GM19023 (cell line): ENCODE data around the gene TMEM218.

Experiments used
- ATAC-seq: cut with Tn5 transposase; IDR thresholded peaks from one replicate; pipeline ENCODE4 v1.9.1; 2021; ENCODE audit warnings: mild to moderate bottlenecking, moderate library complexity; ENCODE audit not compliant: unreplicated experiment

TMEM218 gene

DNA sequence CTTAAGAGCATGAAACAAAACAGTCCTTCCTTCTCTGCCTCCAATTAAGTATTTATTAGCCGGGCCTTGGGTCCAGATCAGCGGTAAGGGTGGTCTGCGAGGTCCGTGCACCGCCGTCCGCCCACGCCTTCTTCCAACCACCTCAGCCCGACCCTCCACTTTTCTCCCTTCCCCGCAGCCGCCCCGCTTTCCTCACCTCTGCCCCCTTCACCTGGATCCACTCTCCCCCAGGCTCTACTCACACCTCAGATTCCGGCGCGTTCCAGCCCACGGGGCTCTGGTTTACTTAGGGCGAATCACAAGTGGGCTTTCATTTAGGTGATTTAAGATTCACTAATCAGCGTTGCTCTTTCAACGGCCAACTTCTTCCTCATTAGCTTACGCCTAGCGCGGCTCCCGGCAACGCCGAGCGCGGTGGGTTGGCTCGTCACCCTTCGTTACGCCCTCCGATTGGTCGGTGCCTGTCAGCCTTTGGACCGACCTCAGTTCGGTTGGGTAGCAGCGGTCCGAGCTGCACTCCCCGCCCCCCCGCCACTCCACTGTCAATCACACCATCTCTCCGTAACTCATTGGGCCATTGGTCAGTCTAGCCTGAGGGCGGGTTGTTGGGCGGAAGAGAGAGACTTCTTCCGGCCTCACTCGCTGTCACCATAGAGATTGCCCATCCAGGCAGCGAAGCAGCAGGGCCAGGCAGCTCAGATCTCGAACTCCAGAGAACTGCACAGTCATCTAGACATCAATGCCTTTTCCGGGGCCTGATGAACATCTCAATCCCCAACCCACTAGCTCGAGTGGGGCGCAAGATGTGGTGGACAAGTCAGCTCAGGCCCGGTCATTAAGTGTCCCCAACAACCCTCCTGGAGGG is at the start of gene TMEM218:
Gene TMEM218 (minus strand): TSS at position 284 of the 865 bp plus-strand sequence. CDS start 9,385 bp downstream, outside the sequence.
- peak; percentile 98 for ATAC-seq

GRCh38 chr11:125157953-125158680 is 46.7 kb upstream of the TMEM218 start:
- no peak for ATAC-seq

GRCh38 chr11:125157118-125157733 is 45.8 kb upstream of the TMEM218 start:
- ATAC-seq: no peak

DNA sequence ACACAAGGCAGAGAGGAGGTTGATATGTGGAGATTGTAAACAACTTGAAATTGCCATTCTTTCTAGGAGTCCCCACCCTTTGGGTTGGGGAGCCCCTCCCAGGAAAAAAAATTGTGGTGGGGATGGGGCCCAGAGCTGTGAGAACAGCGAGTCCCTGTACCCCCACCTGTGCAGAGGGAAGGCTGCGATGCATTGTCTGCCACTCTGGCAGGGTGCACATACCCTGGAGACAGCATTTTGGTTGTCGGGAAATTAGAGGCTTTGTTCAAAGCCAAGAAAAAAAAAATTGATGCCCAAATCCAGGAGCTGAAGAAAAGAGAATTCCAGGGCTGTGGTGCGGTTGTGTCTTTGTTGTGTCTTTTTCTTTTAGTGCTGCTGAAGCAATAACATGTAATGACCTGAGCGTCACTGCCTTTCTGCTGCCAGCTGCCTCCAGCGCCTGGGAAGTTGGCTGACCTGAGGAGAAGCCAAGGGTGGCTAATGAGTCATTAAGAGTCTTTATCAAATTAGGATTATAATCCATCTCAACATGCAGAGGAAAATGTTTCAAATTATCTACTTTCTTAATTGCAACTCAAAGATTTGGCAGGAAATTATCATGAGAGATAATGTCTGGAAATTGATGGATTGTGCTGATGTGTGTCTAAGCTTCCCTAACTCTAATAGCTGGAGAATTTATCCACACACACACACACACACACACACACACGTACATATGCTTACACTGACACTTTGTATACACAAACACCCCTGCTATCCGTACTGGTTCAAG is 45.1 kb upstream of the TMEM218 start:
- ATAC-seq: no peak

- no peak for ATAC-seq
These were observed 44.3 kb upstream of the TMEM218 start for GRCh38 chr11:125155767-125156166.

- no peak for ATAC-seq
These were observed 43.6 kb upstream of the TMEM218 start for GRCh38 chr11:125155100-125155444.

GRCh38 chr11:125154378-125155099 is 43.1 kb upstream of the TMEM218 start:
- ATAC-seq: no peak

DNA sequence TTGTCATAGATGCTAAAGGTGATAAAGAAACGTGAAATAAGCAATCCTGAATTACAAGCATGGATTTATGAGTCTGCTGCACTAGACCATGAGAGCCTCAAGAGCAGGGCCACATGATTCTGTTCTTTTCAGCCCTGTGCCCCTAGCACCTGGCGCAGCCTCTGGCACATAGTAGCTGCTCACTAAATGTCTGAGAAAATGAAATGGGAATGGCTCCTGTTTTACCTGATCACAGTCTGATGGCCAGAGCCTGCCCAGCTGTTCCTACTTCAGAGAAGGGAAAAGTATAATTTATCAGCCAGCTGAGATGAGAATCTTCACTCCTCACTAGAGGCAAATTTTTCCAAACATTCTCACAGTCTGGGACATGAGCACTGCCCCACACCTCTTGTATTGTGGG is 42.4 kb upstream of the TMEM218 start:
- no peak for ATAC-seq

GRCh38 chr11:125148743-125149142 is 37.3 kb upstream of the TMEM218 start:
- ATAC-seq: no peak

- ATAC-seq: no peak
These were observed 36.6 kb upstream of the TMEM218 start for GRCh38 chr11:125148011-125148410.

GRCh38 chr11:125147280-125147679 is 35.9 kb upstream of the TMEM218 start:
- no peak for ATAC-seq

DNA sequence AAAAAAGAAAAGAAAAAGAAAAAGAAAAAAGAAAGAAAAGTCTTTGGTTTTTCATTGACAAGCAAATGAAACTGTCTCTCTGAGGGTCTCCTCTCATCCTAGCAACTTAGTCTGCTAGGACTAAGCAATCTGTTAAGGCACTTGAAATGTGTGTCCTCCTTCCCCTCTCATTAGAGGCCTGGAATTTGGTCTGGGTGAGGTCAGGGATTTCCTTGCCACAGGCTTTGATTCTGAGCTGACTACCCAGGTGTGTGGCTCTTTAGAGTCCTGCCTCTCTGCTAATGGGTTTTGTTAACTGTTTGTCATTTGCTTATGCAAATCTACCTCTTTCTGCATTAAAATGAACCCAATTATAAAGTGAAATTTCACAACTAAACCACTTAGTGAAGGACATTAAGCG is 34.8 kb upstream of the TMEM218 start:
- ATAC-seq: no peak

DNA sequence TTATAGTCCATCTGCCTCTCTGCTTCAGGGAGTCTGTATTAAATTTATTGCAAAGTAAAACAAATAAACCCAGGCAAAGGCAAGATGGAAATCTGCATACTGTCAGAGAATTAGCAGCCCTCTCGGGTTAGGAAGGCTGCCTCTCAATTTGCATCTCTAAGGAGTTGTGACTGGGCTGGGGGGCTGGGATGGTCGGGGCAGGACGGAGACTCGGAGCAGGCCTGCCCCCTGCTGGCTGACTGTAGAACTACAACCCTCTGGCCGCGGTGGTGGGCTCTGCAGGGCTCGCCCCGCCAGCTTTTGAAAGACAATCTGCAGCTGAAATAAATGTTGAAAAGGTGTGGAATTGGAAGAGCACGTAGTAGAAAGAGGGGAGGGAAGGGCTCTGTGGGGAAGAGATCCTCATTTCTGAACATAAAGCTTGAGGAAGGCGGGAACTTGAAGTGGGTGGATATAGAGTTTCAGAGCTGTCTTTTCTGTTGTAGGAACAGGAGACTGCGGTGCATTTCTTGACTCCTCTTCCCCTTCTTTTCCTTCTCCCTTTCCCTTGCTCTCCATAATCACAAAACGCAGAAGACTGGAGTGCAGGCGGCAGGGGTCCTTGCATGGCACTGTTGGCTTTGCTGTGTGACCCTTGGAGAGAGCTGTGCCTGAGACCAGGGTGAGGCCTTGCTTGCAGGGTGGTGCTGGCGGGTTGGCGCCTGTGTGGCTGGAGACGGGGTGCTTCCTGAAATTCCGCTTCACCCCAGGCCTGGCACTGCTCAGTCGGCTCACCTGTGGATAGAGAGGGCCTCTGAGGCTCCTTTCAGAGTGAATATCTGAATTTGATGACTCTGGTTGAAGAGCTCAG is 30.5 kb upstream of the TMEM218 start:
- ATAC-seq: peak; percentile 88

GRCh38 chr11:125141178-125141577 is 29.8 kb upstream of the TMEM218 start:
- no peak for ATAC-seq

GRCh38 chr11:125140233-125140632 is 28.8 kb upstream of the TMEM218 start:
- no peak for ATAC-seq

- ATAC-seq: no peak
These were observed 28.4 kb upstream of the TMEM218 start for GRCh38 chr11:125139778-125140177.

DNA sequence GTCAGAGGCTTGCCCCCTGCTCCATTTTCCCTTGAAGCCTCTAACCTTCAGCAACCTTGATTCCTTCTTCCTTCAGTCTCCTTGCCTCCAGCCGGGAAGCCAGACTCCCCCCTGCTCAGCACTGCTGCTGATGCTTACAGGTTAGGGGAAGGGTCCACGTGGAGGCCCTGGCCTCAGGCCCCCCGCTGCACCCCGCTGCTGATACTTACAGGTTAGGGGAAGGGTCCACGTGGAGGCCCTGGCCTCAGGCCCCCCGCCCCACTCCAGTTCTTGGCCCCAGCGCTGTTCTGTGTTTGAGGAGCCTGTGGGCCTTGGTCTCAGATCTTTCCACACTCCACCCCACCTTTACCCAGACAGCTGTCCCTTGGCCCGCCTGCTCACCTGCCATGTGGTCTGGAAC is 27.5 kb upstream of the TMEM218 start:
- no peak for ATAC-seq

GRCh38 chr11:125136001-125136400 is 24.6 kb upstream of the TMEM218 start:
- ATAC-seq: no peak

- no peak for ATAC-seq
These were observed 21.2 kb upstream of the TMEM218 start for GRCh38 chr11:125132596-125132995.
